Activated CD8-positive, alpha-beta T cell treated with anti-CD3 and anti-CD28 coated beads for 36 hours (primary cell): ENCODE measurements around the gene MACF1. TPM values are rescaled to one million over a fixed set of nuclear protein-coding genes. Genes with fewer than 3 reads are reported as not detected.

Experiments
- ATAC-seq: fragments of 200-7000 bp; cut with Tn5 transposase; one replicate; pipeline ENCODE4 v1.10.0; 2021; ENCODE audit warnings: mild to moderate bottlenecking, moderate library complexity
- CTCF ChIA-PET: fragments of 350-600 bp; sonication (Branson Sonifier 250); formaldehyde crosslinking; loops from one replicate; lab custom pipeline; 2021; ENCODE audit warnings: antibody characterized with exemption; lab: Charles Lee
- POLR2A ChIA-PET: fragments of 350-600 bp; sonication (Branson Sonifier 250); formaldehyde crosslinking; loops from one replicate; lab custom pipeline; 2021; ENCODE audit warnings: antibody characterized with exemption; lab: Charles Lee
- DNase-seq: peaks from one replicate; pipeline ENCODE4 v3.0.0-alpha.2; 2020
- H3K27ac Mint-ChIP-seq: one replicate; pipeline ENCODE4 v1.8.0; 2021; ENCODE audit warnings: mild to moderate bottlenecking, mixed read lengths
- H3K27me3 Mint-ChIP-seq: one replicate; pipeline ENCODE4 v1.8.0; 2021; ENCODE audit warnings: mixed read lengths
- H3K36me3 Mint-ChIP-seq: one replicate; pipeline ENCODE4 v1.8.0; 2021; ENCODE audit warnings: low read depth, mixed read lengths
- H3K4me1 Mint-ChIP-seq: one replicate; pipeline ENCODE4 v1.8.0; 2021; ENCODE audit warnings: low read depth, mixed read lengths
- H3K4me3 Mint-ChIP-seq: one replicate; pipeline ENCODE4 v1.8.0; 2021; ENCODE audit warnings: mild to moderate bottlenecking, moderate library complexity, mixed read lengths
- H3K9me3 Mint-ChIP-seq: one replicate; pipeline ENCODE4 v1.8.0; 2021; ENCODE audit warnings: mixed read lengths
- CTCF ChIP-seq: fragments of 200-600 bp; IDR thresholded peaks from one replicate; pipeline ENCODE4 v1.8.0; 2022; ENCODE audit warnings: antibody characterized with exemption, mild to moderate bottlenecking
- intact Hi-C: fragments of 100-400 bp; cut with micrococcal nuclease; formaldehyde crosslinking; loops from one replicate; pipeline ENCODE4 v1.10.0; 2022
- total RNA-seq, 2 experiments: library from RNA; stranded (reverse); gene quantifications; one replicate each; pipeline ENCODE4 v1.2.3, GENCODE V29; 2021

MACF1 gene
- total RNA-seq, 2 experiments from 2014 or later, result 201 to 215 TPM

DNA sequence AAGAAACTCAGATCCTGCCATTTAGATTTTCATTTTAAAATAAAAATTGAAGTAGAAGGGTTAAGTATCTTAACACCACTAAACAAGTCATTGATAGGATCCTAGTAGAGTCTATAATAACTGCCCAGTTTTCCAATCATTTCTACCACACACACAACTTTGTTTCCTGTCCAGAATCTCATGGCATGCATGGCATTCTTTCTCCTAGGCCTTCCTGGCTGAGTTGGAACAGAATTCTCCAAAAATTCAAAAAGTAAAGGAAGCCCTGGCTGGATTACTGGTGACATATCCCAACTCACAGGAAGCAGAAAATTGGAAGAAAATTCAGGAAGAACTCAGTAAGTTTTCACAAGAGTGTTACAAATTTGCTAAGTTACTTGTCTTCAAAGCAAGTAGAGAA is 175.5 kb downstream of the MACF1 start:
- TF ChIP-seq CTCF, result no peak
- Mint-ChIP-seq H3K27me3 (no peaks in the 10 kb centered on the region), H3K36me3 (peaks cover 22% of the 10 kb centered on the region), H3K4me1 (no peaks in the 10 kb centered on the region), H3K4me3 (no peak overlapping the region), H3K27ac (no peak overlapping the region), H3K9me3 (no peaks in the 10 kb centered on the region)
- POLR2A ChIA-PET, result no interaction called here
- intact Hi-C loops, result no loop called here
- CTCF ChIA-PET, result no interaction called here
- DNase-seq (no peak), ATAC-seq (no peak)

- intact Hi-C loops, result no loop called here
- H3K36me3 Mint-ChIP-seq, result peaks cover 32% of the 10 kb centered on the region
- TF ChIP-seq CTCF, result no peak
- DNase-seq (no peak), ATAC-seq (no peak)
- no peak overlapping the region for H3K27ac Mint-ChIP-seq
- H3K9me3 Mint-ChIP-seq, result no peaks in the 10 kb centered on the region
- ChIA-PET POLR2A (no interaction called here), CTCF (interaction anchor here (1.7 kb wide), 1 partner anchor 157 kb away, joined by 3 read pairs; no protein-coding TSS in a partner anchor)
- no peaks in the 10 kb centered on the region for H3K27me3 Mint-ChIP-seq
- H3K4me3 Mint-ChIP-seq, result no peak overlapping the region
- H3K4me1 Mint-ChIP-seq, result no peaks in the 10 kb centered on the region
Measured at GRCh38 chr1:39381839-39382238, 177.3 kb downstream of the MACF1 start.

DNA sequence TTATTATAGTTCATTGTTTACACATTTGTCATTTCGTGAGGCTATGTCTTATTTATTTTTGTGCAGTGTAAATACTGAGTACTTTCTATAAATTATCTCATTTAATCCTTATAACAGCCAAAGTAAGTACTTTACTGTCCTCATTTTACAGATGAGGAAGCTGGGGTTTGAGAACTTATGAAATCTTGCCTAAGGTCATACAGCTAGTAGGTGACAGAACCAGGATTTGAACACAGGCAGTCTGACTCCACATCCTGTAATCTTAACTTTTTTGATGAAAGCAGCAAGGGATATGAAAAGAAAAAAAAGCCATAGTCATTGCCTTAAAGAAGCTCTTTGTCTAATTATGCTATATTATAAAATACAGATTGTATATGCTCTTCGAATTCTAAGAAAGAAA is 179.8 kb downstream of the MACF1 start:
- intact Hi-C loops, result no loop called here
- peaks cover 5% of the 10 kb centered on the region for H3K4me1 Mint-ChIP-seq
- H3K4me3 Mint-ChIP-seq, result no peak overlapping the region
- DNase-seq (no peak), ATAC-seq (no peak)
- peaks cover 43% of the 10 kb centered on the region for H3K36me3 Mint-ChIP-seq
- no peaks in the 10 kb centered on the region for H3K9me3 Mint-ChIP-seq
- no peak overlapping the region for H3K27ac Mint-ChIP-seq
- H3K27me3 Mint-ChIP-seq, result no peaks in the 10 kb centered on the region
- ChIA-PET CTCF (interaction anchor here (1.4 kb wide), 1 partner anchor 75 kb away, joined by 3 read pairs; no protein-coding TSS in a partner anchor), POLR2A (no interaction called here)
- TF ChIP-seq CTCF, result no peak

DNA sequence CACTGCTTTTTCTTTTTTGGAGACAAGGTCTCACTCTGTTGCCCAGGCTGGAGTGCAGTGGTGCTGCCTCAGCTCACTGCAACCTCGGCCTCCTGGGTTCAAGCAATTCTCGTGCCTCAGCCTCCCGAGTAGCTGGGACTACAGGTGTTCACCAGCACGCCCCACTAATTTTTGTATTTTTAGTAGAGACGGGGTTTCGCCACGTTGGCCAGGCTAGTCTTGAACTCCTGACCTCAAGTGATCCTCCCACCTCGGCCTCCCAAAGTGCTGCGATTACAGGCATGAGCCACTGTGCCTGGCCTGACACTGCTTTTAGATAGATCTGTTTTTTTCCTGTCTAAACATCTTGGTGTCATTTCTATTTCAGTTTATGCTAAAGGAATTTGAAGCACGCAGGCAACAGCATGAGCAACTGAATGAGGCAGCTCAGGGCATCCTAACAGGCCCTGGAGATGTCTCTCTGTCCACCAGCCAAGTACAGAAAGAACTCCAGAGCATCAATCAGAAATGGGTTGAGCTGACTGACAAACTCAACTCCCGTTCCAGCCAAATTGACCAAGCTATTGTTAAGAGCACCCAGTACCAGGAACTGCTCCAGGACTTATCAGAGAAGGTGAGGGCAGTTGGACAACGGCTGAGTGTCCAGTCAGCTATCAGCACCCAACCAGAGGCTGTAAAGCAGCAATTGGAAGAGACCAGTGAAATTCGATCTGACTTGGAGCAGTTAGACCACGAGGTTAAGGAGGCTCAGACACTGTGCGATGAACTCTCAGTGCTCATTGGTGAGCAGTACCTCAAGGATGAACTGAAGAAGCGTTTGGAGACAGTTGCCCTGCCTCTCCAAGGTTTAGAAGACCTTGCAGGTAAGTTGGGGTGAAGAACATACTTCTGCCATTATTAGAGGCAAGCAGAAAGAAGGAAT is 180.8 kb downstream of the MACF1 start:
- ChIA-PET POLR2A (interaction anchor here (0.5 kb wide), 1 partner anchor 267 kb away, joined by 3 read pairs; no protein-coding TSS in a partner anchor), CTCF (interaction anchor here (1.6 to 3.2 kb wide), 2 partner anchors 8 to 25 kb away, joined by 3 to 25 read pairs; no protein-coding TSS in a partner anchor)
- ATAC-seq, result no peak
- no peaks in the 10 kb centered on the region for H3K27me3 Mint-ChIP-seq
- intact Hi-C loops, result no loop called here
- no peak overlapping the region for H3K4me3 Mint-ChIP-seq
- DNase-seq, result no peak
- H3K27ac Mint-ChIP-seq, result no peak overlapping the region
- H3K4me1 Mint-ChIP-seq, result peaks cover 5% of the 10 kb centered on the region
- TF ChIP-seq CTCF, result no peak
- H3K36me3 Mint-ChIP-seq, result peaks cover 47% of the 10 kb centered on the region
- H3K9me3 Mint-ChIP-seq, result no peaks in the 10 kb centered on the region

- no peak for ATAC-seq
- TF ChIP-seq CTCF, result no peak
- H3K27me3 Mint-ChIP-seq, result no peaks in the 10 kb centered on the region
- H3K4me3 Mint-ChIP-seq, result no peak overlapping the region
- ChIA-PET POLR2A (no interaction called here), CTCF (interaction anchor here (1.0 to 3.2 kb wide), 7 partner anchors 9 to 288 kb away, joined by 3 to 25 read pairs (median 4); no protein-coding TSS in a partner anchor)
- no peak for DNase-seq
- peaks cover 15% of the 10 kb centered on the region for H3K4me1 Mint-ChIP-seq
- intact Hi-C loops, result no loop called here
- H3K9me3 Mint-ChIP-seq, result no peaks in the 10 kb centered on the region
- H3K36me3 Mint-ChIP-seq, result peaks cover 48% of the 10 kb centered on the region
- no peak overlapping the region for H3K27ac Mint-ChIP-seq
Measured at GRCh38 chr1:39386997-39387396, 182.5 kb downstream of the MACF1 start.
